Measurements from ENCODE around the gene C3orf70.

The C3orf70 gene

GRCh38 chr3:185164428-185165217 lies 11.8 kb upstream of the C3orf70 start:
- DNase-seq (ENCODE audit: low read depth in 1 of 2, low spot score in 1 of 2) = no peak
- in situ Hi-C loops (cut with HindIII; ENCODE audit: low pct_unique_long_range_greater_than_20kb, low sequenced_read_pairs) = no loop called here
- TF ChIP-seq JUND (IDR thresholded peaks at IDR 0.05; ENCODE audit: low read depth) = no peak

- in situ Hi-C loops (cut with HindIII; ENCODE audit: low pct_unique_long_range_greater_than_20kb, low sequenced_read_pairs) = no loop called here
- no peak for TF ChIP-seq JUND (IDR thresholded peaks at IDR 0.05; ENCODE audit: low read depth)
- no peak for DNase-seq (ENCODE audit: low read depth in 1 of 2, low spot score in 1 of 2)
Observed at GRCh38 chr3:185162634-185163033, 9.8 kb upstream of the C3orf70 start.

DNA sequence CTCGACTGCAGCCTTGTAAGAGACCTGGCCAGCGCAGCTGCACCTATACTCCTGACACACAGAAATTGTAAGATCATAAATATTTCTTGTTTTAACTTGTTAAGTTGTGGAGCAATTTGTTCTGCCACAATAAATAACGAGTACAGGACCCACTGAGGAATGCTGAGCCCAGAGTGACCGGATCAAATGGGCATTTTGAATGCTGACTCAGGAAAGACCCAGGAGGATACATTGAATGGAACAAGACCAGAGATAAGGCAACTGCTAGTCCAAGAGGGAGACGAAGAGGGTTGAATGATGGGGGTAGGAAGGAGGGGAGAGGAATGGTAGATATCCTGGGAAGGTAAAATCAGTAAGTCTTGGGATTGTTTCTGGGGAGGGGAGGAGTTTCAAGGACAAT lies 8.9 kb upstream of the C3orf70 start:
- no peak for TF ChIP-seq JUND (IDR thresholded peaks at IDR 0.05; ENCODE audit: low read depth)
- no peak for DNase-seq (ENCODE audit: low read depth in 1 of 2, low spot score in 1 of 2)
- in situ Hi-C loops (cut with HindIII; ENCODE audit: low pct_unique_long_range_greater_than_20kb, low sequenced_read_pairs) = no loop called here

- no peak for DNase-seq (ENCODE audit: low read depth in 1 of 2, low spot score in 1 of 2)
- TF ChIP-seq JUND (IDR thresholded peaks at IDR 0.05; ENCODE audit: low read depth) = no peak
Observed at GRCh38 chr3:185157347-185157746, 4.5 kb upstream of the C3orf70 start.

GRCh38 chr3:185155678-185156077 lies 2.8 kb upstream of the C3orf70 start:
- no peak for TF ChIP-seq JUND (IDR thresholded peaks at IDR 0.05; ENCODE audit: low read depth)
- in situ Hi-C loops (cut with HindIII; ENCODE audit: low pct_unique_long_range_greater_than_20kb, low sequenced_read_pairs) = no loop called here
- DNase-seq (ENCODE audit: low read depth in 1 of 2, low spot score in 1 of 2) = no peak

More at GRCh38 chr3:185157347-185157746, 4.5 kb upstream of the C3orf70 start:
- in situ Hi-C loops (cut with HindIII; ENCODE audit: low pct_unique_long_range_greater_than_20kb, low sequenced_read_pairs) = no loop called here

DNA sequence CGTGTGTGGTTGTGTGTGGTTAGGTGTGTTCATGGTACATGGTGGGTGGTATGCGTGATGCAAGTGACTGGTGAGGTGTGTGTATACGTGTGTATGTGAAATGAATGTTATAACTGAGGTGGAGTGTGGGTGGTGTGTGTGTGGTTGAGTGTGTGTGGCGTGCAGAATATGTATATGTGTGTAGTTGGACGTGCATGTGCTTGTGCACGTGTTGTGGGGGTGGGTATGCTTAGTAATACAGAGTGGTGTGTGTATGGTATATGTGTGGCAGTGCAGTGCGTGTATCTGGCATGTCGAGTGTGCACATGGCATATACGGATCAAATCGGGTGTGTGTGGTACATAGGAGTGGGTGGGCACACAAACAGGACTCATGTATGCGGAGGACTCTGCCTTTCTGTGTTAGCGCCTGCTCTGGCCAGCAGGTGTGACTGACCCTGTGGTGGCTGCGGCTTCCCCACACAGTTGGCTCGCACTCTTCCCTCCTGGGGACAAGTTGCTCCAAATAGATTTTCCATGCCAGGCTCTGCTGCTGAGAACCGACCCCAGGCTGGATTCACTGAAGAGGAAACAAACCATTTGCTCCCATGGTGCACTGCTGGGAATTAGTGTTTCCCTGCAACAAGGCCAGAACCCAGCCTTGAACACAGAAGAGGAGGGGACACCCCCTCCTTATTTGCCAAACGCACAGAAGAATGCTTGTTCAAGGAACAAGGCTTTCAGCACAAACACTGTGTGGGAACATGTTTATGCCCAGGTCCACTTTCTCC lies 1.2 kb upstream of the C3orf70 start:
- TF ChIP-seq JUND (IDR thresholded peaks at IDR 0.05; ENCODE audit: low read depth) = no peak
- in situ Hi-C loops (cut with HindIII; ENCODE audit: low pct_unique_long_range_greater_than_20kb, low sequenced_read_pairs) = no loop called here
- DNase-seq (ENCODE audit: low read depth in 1 of 2, low spot score in 1 of 2) = peak in 1 of 2 experiments; percentile 33

GRCh38 chr3:185153171-185153771 lies 411 bp upstream of the C3orf70 start:
- in situ Hi-C loops (cut with HindIII; ENCODE audit: low pct_unique_long_range_greater_than_20kb, low sequenced_read_pairs) = no loop called here
- DNase-seq (ENCODE audit: low read depth in 1 of 2, low spot score in 1 of 2) = no peak
- no peak for TF ChIP-seq JUND (IDR thresholded peaks at IDR 0.05; ENCODE audit: low read depth)

- no peak for TF ChIP-seq JUND (IDR thresholded peaks at IDR 0.05; ENCODE audit: low read depth)
- no peak for DNase-seq (ENCODE audit: low read depth in 1 of 2, low spot score in 1 of 2)
- in situ Hi-C loops (cut with HindIII; ENCODE audit: low pct_unique_long_range_greater_than_20kb, low sequenced_read_pairs) = no loop called here
Observed at GRCh38 chr3:185151964-185152409, 873 bp downstream of the C3orf70 start.

DNA sequence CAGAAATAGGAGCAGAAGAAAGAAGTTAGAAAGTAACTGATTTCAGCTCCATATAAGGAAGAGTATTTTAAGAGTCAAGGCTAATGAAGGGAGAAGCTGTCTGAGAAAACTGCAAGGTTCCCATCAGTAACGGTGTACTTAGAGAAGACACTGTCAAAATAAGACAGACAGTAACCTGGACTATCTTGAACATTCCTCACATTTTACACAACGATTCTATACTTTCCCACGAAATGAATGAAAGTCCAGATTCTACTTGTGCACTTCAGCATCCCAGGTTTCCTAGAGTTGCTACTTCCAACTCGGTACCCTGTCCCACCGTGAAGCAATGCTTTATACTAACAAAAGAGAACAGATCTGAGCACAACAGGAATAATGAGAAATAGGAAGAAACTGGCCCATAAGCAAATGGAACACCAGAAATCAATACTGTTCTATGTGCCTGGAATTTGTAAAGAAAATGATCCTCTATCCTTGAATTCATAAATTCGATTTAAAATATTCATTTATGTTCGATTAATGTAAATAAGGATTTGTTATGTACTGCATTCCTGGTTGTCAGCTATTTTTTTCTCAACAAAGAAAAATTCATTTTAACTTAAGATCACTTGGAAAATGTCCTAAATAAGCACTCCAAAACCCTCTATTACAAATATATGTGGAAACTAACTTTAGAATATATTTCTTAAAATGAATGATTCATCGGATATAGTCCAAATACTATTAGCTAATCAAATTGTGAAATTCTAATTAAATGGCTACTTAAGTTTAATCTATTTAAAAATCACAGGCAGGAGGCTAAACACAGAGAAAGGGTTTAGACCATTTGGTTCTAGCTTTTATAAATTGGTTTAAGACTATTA lies 1.5 kb downstream of the C3orf70 start:
- in situ Hi-C loops (cut with HindIII; ENCODE audit: low pct_unique_long_range_greater_than_20kb, low sequenced_read_pairs) = no loop called here
- no peak for DNase-seq (ENCODE audit: low read depth in 1 of 2, low spot score in 1 of 2)
- no peak for TF ChIP-seq JUND (IDR thresholded peaks at IDR 0.05; ENCODE audit: low read depth)

GRCh38 chr3:185150561-185150960 lies 2.3 kb downstream of the C3orf70 start:
- TF ChIP-seq JUND (IDR thresholded peaks at IDR 0.05; ENCODE audit: low read depth) = no peak
- in situ Hi-C loops (cut with HindIII; ENCODE audit: low pct_unique_long_range_greater_than_20kb, low sequenced_read_pairs) = no loop called here

GRCh38 chr3:185149591-185149990 lies 3.3 kb downstream of the C3orf70 start:
- DNase-seq (ENCODE audit: low read depth in 1 of 2, low spot score in 1 of 2) = no peak
- in situ Hi-C loops (cut with HindIII; ENCODE audit: low pct_unique_long_range_greater_than_20kb, low sequenced_read_pairs) = no loop called here
- no peak for TF ChIP-seq JUND (IDR thresholded peaks at IDR 0.05; ENCODE audit: low read depth)

More at GRCh38 chr3:185150561-185150960, 2.3 kb downstream of the C3orf70 start:
- no peak for DNase-seq (ENCODE audit: low read depth in 1 of 2, low spot score in 1 of 2)

- TF ChIP-seq JUND (IDR thresholded peaks at IDR 0.05; ENCODE audit: low read depth) = no peak
- in situ Hi-C loops (cut with HindIII; ENCODE audit: low pct_unique_long_range_greater_than_20kb, low sequenced_read_pairs) = no loop called here
- no peak for DNase-seq (ENCODE audit: low read depth in 1 of 2, low spot score in 1 of 2)
Observed at GRCh38 chr3:185145511-185145910, 7.3 kb downstream of the C3orf70 start.

Data from T47D (cell line).